Breast epithelium (tissue), 3 donors: ENCODE results near the gene ACADVL.

ENCODE experiments used
- CTCF ChIP-seq, 3 donors: fragments of 450-650 bp; IDR thresholded peaks; one replicate each; pipeline ENCODE4 v1.5.1; 2016 to 2017; ENCODE audit warnings: antibody characterized with exemption in 3 of 3, mild to moderate bottlenecking in 3 of 3, moderate library complexity in 3 of 3
- POLR2A ChIP-seq: fragments of 450-650 bp; IDR thresholded peaks from one replicate; pipeline ENCODE4 v1.6.1; 2016; ENCODE audit warnings: antibody characterized with exemption, mild to moderate bottlenecking, moderate library complexity
- POLR2AphosphoS5 ChIP-seq, 3 donors: sonication (generic); formaldehyde crosslinking; IDR thresholded peaks; one replicate each; pipeline ENCODE4 v1.6.1; 2017; ENCODE audit warnings: antibody characterized with exemption in 3 of 3

- no peak for TF ChIP-seq CTCF (IDR thresholded peaks at IDR 0.05)
- TF ChIP-seq POLR2A: no peak
- TF ChIP-seq POLR2AphosphoS5 (IDR thresholded peaks at IDR 0.05): no peak
These were observed 33.3 kb downstream of the ACADVL start for GRCh38 chr17:7253082-7253481.
